ENCODE data around the gene CA9. TPM values are rescaled to one million over a fixed set of nuclear protein-coding genes. Genes with fewer than 3 reads are reported as not detected.

Gene CA9
- total RNA-seq, 4 donors from 2014 or later: not detected

DNA sequence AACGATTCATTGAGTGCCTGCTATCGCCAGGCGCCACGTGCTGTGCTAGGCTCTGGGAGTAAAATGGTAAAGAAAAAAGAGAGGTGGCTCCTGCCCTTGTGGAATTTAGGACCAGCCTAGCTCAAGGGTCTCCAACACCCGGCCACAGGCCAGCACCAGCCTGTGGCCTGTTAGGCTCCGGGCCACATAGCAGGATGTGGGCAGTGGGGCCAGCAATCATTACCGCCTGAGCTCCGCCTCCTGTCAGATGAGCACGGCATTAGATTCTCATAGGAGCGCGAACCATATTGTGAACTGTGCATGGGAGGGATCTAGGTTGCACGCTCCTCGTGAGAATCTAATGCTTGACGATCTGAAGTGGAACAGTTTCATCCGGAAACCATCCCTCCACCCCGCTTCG lies 17.4 kb upstream of the CA9 start:
- H3K27ac ChIP-seq: peak overlapping the region in 1 of 3 donors; percentile 100
- WGBS, 2 donors: 76 to 90% methylated on average over 16 to 17 of the region's 17 CpGs
- H3K27me3 ChIP-seq: no peaks in the 10 kb centered on the region
- intact Hi-C loops (cut with DNase I): no loop called here
- no peak for DNase-seq
- peaks cover 7 to 20% of the 10 kb centered on the region in 2 donors for H3K4me1 ChIP-seq
- no peak overlapping the region for H3K4me3 ChIP-seq (replicated peaks in 1 of 3)
- TF ChIP-seq POLR2A (IDR thresholded peaks at IDR 0.05) (no peak), CTCF (IDR thresholded peaks at IDR 0.05) (no peak)
- no peaks in the 10 kb centered on the region for H3K9me3 ChIP-seq
- H3K36me3 ChIP-seq: peaks cover 0 to 4% of the 10 kb centered on the region in 2 donors

- H3K27ac ChIP-seq: peak overlapping the region; percentile 92 to 100 (median 100)
- intact Hi-C loops (cut with DNase I): no loop called here
- H3K4me3 ChIP-seq (replicated peaks in 1 of 3): peak overlapping the region in 1 of 3 donors; percentile 22
- TF ChIP-seq CTCF (IDR thresholded peaks at IDR 0.05): no peak
- TF ChIP-seq POLR2A (IDR thresholded peaks at IDR 0.05): no peak
- H3K9me3 ChIP-seq: no peaks in the 10 kb centered on the region
- DNase-seq: peak in 1 of 2 donors; percentile 45
- H3K4me1 ChIP-seq: peaks cover 7 to 20% of the 10 kb centered on the region in 2 donors
- no peaks in the 10 kb centered on the region for H3K27me3 ChIP-seq
- 21 to 23% methylated on average over 25 of the region's 25 CpGs for WGBS, 2 donors
- H3K36me3 ChIP-seq: peaks cover 0 to 4% of the 10 kb centered on the region in 2 donors
Observed at GRCh38 chr9:35656831-35657545, 16.7 kb upstream of the CA9 start.

GRCh38 chr9:35657546-35658136 lies 16.1 kb upstream of the CA9 start, which contains the start of gene RMRP:
TSS of gene RMRP (minus strand) at chr9:35658019.
- H3K4me1 ChIP-seq: peaks cover 7 to 20% of the 10 kb centered on the region in 2 donors
- TF ChIP-seq POLR2A (IDR thresholded peaks at IDR 0.05) (peak; percentile 60 to 81), CTCF (IDR thresholded peaks at IDR 0.05) (peak in 5 of 6 experiments; percentile 20 to 55 (median 45))
- H3K4me3 ChIP-seq (replicated peaks in 1 of 3): peak within 1 kb of the TSS; percentile 49 to 95 (median 90)
- peaks cover 0 to 4% of the 10 kb centered on the region in 2 donors for H3K36me3 ChIP-seq
- peak; percentile 98 for DNase-seq
- intact Hi-C loops (cut with DNase I): no loop called here
- peak within 1 kb of the TSS; percentile 92 to 100 (median 100) for H3K27ac ChIP-seq
- H3K9me3 ChIP-seq: no peaks in the 10 kb centered on the region
- H3K27me3 ChIP-seq: no peaks in the 10 kb centered on the region
- 0 to 1% methylated on average over 34 to 35 of the region's 42 CpGs for WGBS, 2 donors

GRCh38 chr9:35658137-35658967 lies 15.4 kb upstream of the CA9 start, which contains the start of gene CCDC107:
TSS of gene CCDC107 (plus strand) at chr9:35658292. CDS start at chr9:35658380, 88 bp downstream.
- Histone ChIP-seq H3K27ac (peak within 1 kb of the TSS; percentile 92 to 100 (median 100)), H3K4me3 (replicated peaks in 1 of 3) (peak within 1 kb of the TSS; percentile 49 to 95 (median 90)), H3K4me1 (peaks cover 7 to 20% of the 10 kb centered on the region in 2 donors), H3K27me3 (no peaks in the 10 kb centered on the region), H3K36me3 (peaks cover 0 to 4% of the 10 kb centered on the region in 2 donors), H3K9me3 (no peaks in the 10 kb centered on the region)
- WGBS, 2 donors: 1 to 3% methylated on average over 29 to 33 of the region's 67 CpGs
- intact Hi-C loops (cut with DNase I): no loop called here
- peak; percentile 80 to 81 for DNase-seq
- TF ChIP-seq POLR2A (IDR thresholded peaks at IDR 0.05) (peak in 1 of 2 donors; percentile 95), CTCF (IDR thresholded peaks at IDR 0.05) (peak in 5 of 6 experiments; percentile 21 to 59 (median 55))
